Renal cortical epithelial cell (primary cell): ENCODE data around the gene ATP8A1. TPM values are rescaled to one million over a fixed set of nuclear protein-coding genes. Genes with fewer than 3 reads are reported as not detected.
"Not testable (repeated sequence)": the region's sequence is repeated elsewhere in the genome, so short reads cannot be mapped to it uniquely, and the experiment has no call there.

Experiments used
- DNase-seq: peaks from one replicate; pipeline ENCODE4 v3.0.0-alpha.2; 2011; ENCODE audit warnings: low read depth
- total RNA-seq: library from RNA; depleted of rRNA; stranded (reverse); fragments of >200 nt; gene quantifications from 2 replicates; pipeline ENCODE4 v1.2.3, GENCODE V29; 2014

The ATP8A1 gene
- total RNA-seq, 1 donor from 2014 or later = 38.4 TPM

GRCh38 chr4:42470023-42470422, 186.9 kb downstream of the ATP8A1 start:
- DNase-seq = no peak

GRCh38 chr4:42467777-42468176, 189.1 kb downstream of the ATP8A1 start:
- DNase-seq = not testable (repeated sequence)

GRCh38 chr4:42466273-42466844, 190.5 kb downstream of the ATP8A1 start:
- DNase-seq = no peak

DNA sequence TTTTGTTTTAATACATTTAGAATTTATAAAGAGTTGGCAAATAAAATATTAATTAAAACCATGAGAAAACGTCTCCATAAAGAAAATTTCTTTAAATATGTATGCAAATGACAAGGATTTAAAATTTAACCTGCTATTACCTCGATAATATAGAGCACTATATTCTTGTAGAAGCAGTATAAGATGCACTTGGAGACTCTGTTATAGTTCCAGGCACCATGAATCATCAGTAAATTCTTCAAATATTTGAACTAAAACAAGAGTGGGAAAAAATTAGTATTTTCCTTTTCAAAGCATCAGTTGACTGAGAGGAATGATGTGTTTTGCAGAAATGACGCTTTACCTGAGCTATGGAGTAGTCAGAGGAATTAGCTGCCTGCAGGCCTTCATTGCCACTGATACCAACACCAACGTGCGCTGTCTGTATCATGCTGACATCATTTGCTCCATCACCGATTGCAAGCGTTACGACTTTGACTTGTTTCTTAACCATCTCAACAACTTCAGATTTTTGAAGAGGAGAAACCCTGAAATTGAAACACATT, 192.3 kb downstream of the ATP8A1 start:
- peak; percentile 25 for DNase-seq

GRCh38 chr4:42461216-42461615, 195.7 kb downstream of the ATP8A1 start:
- DNase-seq = not testable (repeated sequence)

DNA sequence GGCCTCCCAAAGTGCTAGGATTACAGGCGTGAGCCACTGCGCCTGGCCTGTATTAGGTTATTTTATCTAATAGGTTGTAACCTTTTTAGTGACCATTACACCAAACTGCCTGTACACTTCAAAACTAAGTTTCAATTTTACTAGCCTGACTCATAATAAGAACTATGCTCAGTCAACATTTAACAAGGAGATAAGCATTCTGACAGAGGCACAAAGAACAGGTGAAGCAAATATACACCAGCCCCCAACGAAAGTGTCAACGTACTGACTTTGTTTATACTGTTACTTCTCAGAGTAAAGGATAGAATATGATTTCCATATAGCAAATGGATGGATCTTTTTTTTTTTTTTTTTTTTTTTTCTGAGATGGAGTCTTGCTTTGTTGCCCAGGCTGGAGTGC, 196.9 kb downstream of the ATP8A1 start:
- DNase-seq = no peak

- DNase-seq = peak; percentile 45
Observed at GRCh38 chr4:42458657-42459056, 198.2 kb downstream of the ATP8A1 start.

DNA sequence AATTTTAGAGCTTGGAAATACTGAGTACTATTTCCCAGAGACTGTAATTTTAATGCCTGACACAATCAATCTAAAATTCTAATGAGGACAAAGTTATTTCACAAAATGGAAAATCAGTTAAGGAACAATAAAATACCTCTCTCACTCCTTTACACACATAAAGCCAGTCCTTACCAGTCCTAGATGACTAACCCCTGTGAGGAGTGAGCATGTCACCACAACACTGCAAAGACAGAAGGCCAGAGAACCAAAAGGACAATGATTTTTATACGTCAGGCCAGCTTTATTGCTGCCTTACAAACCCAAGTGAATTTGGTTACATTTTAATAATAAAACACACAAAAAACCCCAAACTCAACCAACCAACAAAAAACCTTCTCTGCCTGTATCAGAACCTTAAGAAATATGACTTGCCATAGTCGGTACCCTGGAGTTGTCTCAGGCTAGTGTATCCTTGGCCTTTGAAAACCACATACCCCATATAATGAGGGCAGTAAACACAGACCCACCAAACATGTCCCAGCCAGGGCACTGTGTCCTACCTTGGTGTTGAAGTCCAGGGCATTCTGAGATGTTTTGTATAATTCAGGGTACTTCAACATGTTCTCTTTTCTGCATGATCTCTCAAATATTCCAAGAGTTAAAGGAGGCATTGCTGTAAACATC, 202.0 kb downstream of the ATP8A1 start:
- DNase-seq = peak; percentile 88

DNA sequence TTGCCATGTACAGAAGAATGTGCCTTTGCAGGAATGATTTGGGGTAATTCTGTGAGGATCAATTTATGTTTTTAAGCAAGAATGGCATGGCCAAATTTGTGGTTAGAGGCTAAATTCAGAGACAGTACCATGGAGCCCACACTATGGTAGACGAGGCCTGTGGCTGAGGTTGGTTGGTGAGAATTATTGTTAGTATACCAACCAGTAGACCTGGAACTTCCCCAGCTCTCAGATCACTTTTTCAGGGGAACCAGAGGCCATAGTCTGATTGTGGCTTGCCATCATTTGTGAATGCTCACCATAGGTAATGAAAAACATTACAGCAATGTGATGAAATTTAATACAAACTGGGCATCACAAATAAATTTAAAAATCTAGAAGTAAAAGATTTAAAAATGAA, 203.3 kb downstream of the ATP8A1 start:
- DNase-seq = no peak

GRCh38 chr4:42452823-42453222, 204.1 kb downstream of the ATP8A1 start:
- DNase-seq = peak; percentile 81

GRCh38 chr4:42446823-42447222, 210.1 kb downstream of the ATP8A1 start:
- DNase-seq = no peak

GRCh38 chr4:42445038-42445437, 211.9 kb downstream of the ATP8A1 start:
- DNase-seq = no peak

DNA sequence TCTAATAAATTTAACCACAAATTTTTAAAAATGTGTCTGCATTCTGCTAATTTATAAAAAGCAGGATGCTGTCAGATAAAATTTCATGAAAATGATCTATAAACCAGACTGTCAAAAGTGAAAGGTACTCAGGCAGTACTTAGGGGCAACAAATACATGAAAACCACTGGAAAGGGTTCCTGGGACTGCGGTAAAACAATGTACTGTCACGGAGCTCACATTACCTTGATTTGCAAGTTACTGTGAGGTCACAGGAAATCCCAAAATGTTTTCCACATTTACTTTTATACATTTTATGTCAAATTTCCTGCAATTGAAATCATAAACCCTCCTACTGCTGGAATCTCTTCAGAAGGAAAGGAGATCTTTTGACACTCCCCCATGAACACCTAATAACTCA, 214.3 kb downstream of the ATP8A1 start:
- no peak for DNase-seq

DNA sequence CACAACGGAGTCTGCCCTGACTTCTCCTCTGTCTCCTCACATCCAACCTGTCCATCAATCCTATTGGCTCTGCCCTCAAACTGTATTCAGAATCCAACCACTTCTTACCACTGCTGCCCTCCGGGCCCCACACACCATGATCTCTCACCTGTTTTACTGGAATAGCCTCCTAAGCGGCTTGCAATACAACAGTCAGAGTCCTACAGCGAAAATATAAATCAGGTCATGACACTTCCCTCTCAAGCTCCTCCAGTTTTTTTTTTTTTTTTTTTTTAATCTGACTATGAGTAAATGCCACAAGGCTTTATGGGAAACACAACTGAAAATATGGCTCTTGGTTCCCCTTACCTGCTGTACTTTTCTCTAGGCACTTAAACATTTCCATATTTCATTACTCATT, 216.8 kb downstream of the ATP8A1 start:
- DNase-seq = no peak

- DNase-seq = no peak
Observed at GRCh38 chr4:42436928-42437565, 219.9 kb downstream of the ATP8A1 start.

DNA sequence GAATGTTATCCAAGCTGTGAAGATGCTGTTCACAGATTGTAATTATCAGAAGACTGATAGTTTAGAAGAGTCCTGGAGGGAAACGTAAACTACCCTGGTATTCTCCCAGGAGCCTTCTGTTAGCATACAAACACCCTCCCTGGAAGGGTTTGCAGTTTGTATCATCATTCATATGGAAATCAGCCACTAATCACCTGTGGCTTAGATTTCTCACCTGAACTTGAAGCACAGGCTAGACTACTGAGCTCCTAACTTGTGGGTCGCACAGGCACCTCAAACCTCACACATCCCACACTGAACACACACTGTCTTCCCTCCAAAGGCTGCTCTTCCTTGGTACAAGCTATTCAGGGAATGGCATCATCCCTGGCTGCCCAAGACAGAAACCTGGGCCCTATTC, 228.9 kb downstream of the ATP8A1 start:
- DNase-seq = no peak

GRCh38 chr4:42425146-42426065, 231.5 kb downstream of the ATP8A1 start:
- DNase-seq = no peak

GRCh38 chr4:42420140-42420539, 236.8 kb downstream of the ATP8A1 start:
- DNase-seq = peak; percentile 69

DNA sequence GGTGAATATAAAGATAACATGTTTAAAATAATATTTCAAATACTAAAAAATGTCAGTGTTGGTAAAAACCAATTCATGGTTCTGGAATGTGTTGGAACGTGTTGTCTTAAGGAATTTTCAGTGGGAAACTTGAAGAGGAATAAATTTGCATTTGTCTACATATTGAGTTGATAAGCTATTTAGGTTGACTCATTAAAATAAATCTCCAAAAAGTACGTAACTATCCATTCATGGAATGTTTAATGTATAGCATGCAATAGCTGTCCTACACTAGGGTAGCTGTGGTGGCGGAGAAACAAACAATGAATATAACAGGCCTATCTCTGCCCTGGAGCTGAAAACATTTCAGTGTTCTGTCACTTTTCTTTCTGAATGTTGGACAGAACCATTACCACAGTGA, 239.4 kb downstream of the ATP8A1 start:
- DNase-seq = no peak

DNA sequence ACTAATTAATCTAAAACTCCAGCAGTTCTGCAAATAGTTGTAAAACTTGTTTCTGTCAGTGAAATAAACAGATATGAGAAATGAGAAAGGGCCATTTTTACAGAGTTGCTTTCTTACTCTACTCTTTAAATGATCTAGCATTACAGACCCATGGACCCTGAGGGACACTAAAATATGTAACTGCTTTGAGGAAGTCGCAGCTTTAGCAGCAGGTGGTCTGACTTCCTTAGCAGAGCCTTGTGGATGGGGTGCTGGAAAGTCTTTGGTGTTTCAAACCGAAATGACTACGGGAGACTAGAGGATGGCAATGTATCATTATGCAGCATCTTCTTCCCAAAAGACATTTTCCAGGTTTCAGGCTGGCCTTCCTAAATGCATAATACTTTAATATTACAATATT, 240.9 kb downstream of the ATP8A1 start:
- DNase-seq = no peak

DNA sequence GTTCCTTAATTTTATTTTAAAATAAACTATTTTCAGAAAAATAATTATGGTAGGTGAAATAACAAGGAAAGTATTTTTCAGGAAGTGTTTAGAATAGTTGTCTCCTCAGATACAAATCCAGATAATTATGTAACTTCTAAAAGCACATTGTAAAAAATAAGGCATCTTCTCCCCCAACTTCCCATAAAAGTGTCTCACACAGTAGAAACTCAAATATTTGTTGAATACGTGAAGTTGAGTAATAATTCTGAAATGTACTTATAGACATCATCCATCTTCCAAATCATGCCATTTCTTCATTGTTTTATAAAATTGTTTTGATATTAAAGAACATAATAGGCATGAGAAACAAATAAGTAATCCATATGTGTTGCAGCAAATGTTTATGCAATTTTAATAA, 241.6 kb downstream of the ATP8A1 start:
- no peak for DNase-seq

DNA sequence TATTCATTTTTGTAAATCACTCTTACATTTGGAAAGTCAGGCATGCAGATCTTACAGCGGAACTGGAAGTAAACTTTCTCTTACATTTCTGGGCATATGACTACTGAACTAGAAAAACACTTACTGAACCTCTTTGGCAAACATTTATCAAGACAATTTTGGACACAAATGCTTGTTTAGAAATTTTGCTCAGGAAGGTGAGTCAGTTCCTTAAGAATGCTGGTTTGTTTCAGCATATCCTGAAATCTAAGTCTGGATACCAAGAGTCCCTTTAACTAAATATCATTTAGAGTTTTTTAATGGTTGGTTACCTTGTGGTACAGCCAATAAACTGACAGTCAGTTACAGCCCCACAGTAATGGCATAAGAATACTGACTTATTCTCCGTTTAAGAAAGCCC, 244.7 kb downstream of the ATP8A1 start:
- DNase-seq = peak; percentile 96
